Measurements from ENCODE around the gene TMEM81. TPM values are rescaled to one million over a fixed set of nuclear protein-coding genes. Genes with fewer than 3 reads are reported as not detected.

Gene TMEM81
- total and polyA plus RNA-seq, 7 experiments from 2014 or later, result 0.79 to 8.9 (median 3.3) TPM

GRCh38 chr1:205122489-205122882, 38.2 kb upstream of the TMEM81 start:
- H3K4me1 Mint-ChIP-seq, result peaks cover 28 to 56% (median 50%) of the 10 kb centered on the region in 7 donors
- Histone ChIP-seq H3K36me3 (ENCODE audit: control insufficient read depth in 2 of 3, insufficient read depth in 3 of 3, low read length in 3 of 3) (peaks cover 0 to 5% (median 0%) of the 10 kb centered on the region in 3 experiments), H3K27me3 (ENCODE audit: control insufficient read depth in 2 of 2, insufficient read depth in 2 of 2, low read length in 2 of 2) (no peaks in the 10 kb centered on the region), H3K27ac (ENCODE audit: low read depth, low read length) (peak overlapping the region; percentile 86), H3K4me1 (ENCODE audit: control insufficient read depth in 2 of 2, insufficient read depth in 2 of 2, low read length in 2 of 2) (peaks cover 18 to 24% of the 10 kb centered on the region in 2 donors), H3K4me3 (ENCODE audit: low read length) (peak overlapping the region; percentile 89), H3K9me3 (ENCODE audit: control insufficient read depth in 2 of 3, low read length in 3 of 3) (no peaks in the 10 kb centered on the region)
- intact Hi-C loops (cut with micrococcal nuclease), result loop anchor here (1.0 to 10.0 kb wide), 15 partner anchors 19 to 1327 kb away; partner anchors contain the start of genes DSTYK (in 2 of the 2), ELK4 (in 1 of the 2), MDM4 (in 1 of the 2) and NUAK2 (in 1 of the 2)
- DNase-seq (no peak), ATAC-seq (no peak)
- H3K9me3 Mint-ChIP-seq, result peaks cover 0 to 2% (median 0%) of the 10 kb centered on the region in 11 donors
- POLR2A ChIA-PET, result interaction anchor here (0.8 to 2.4 kb wide), 8 partner anchors 13 to 89 kb away, joined by 3 to 11 read pairs (median 6); partner anchors contain the start of gene DSTYK
- peak overlapping the region; percentile 89 to 99 (median 96) for H3K4me3 Mint-ChIP-seq
- CTCF ChIA-PET, result interaction anchor here (0.7 to 3.5 kb wide), 8 partner anchors 14 to 510 kb away, joined by 3 to 28 read pairs (median 4); no protein-coding TSS in a partner anchor
- peak overlapping the region; percentile 98 to 100 (median 99) for H3K27ac Mint-ChIP-seq
- H3K27me3 Mint-ChIP-seq, result no peaks in the 10 kb centered on the region
- H3K36me3 Mint-ChIP-seq, result peaks cover 0 to 12% (median 5%) of the 10 kb centered on the region in 5 donors

DNA sequence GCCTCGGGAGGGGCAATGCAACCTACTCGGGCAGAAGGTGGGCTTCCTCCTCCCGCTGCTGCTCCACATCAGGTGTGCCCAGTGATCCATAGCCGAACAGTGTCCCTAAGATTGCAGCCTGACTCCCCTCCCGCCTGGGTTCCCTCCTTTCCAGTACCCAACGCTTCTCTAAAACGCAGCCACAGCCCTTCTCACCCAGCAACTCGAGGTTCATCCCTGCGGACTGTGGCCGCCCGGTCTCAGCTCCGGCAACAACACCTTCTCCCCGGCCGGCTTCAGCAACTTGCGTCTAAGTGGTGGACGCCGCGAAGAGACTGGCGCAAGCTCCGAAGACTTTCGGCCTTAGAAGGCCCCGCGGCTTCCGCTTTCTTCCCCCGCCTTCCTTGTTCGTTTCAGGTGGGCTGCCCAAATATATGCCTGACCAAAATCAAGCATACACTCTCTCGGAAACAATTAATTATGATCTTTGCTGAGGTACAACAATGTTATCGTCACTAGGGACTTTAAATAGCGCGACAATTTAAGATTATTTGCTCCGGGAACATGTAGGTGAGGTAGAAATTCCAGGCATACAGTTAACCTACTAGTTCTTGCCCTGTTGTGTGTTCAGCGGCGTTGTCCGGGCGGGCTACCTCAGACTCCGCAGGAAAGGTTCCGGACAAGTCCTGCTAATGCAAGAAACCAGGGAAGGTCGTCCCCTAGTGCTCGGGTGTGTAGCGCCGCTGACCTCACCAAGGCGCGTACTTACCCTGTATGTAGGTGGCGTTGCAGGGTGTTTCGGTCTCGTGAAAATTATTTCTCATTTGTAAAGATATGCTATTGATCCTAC, 37.6 kb upstream of the TMEM81 start, which contains the start of gene RBBP5:
TSS of gene RBBP5 (minus strand) at position 319 of the 829 bp plus-strand sequence. CDS start at position 214, 105 bp downstream.
- peak within 1 kb of the TSS; percentile 98 to 100 (median 99) for H3K27ac Mint-ChIP-seq
- no peaks in the 10 kb centered on the region for H3K27me3 ChIP-seq (ENCODE audit: control insufficient read depth in 2 of 2, insufficient read depth in 2 of 2, low read length in 2 of 2)
- no peaks in the 10 kb centered on the region for H3K9me3 ChIP-seq (ENCODE audit: control insufficient read depth in 2 of 3, low read length in 3 of 3)
- DNase-seq, result peak; percentile 87 to 97 (median 93)
- ChIA-PET POLR2A (interaction anchor here (0.6 to 2.4 kb wide), 12 partner anchors 9 to 691 kb away, joined by 3 to 11 read pairs (median 4); partner anchors contain the start of genes DSTYK, ELK4 and SLC41A1), CTCF (interaction anchor here (0.6 to 3.5 kb wide), 10 partner anchors 10 to 363 kb away, joined by 3 to 28 read pairs (median 3); no protein-coding TSS in a partner anchor)
- peak; percentile 98 for ATAC-seq
- H3K27me3 Mint-ChIP-seq, result no peaks in the 10 kb centered on the region
- H3K4me3 ChIP-seq (ENCODE audit: low read length), result peak within 1 kb of the TSS; percentile 89
- H3K36me3 Mint-ChIP-seq, result peaks cover 0 to 12% (median 5%) of the 10 kb centered on the region in 5 donors
- H3K27ac ChIP-seq (ENCODE audit: low read depth, low read length), result peak within 1 kb of the TSS; percentile 86
- peak within 1 kb of the TSS; percentile 89 to 99 (median 96) for H3K4me3 Mint-ChIP-seq
- intact Hi-C loops (cut with micrococcal nuclease), result loop anchor here (1.0 to 10.0 kb wide), 16 partner anchors 19 to 1327 kb away; partner anchors contain the start of genes DSTYK (in 2 of the 2), ELK4 (in 1 of the 2), MDM4 (in 1 of the 2) and NUAK2 (in 1 of the 2)
- peaks cover 0 to 2% (median 0%) of the 10 kb centered on the region in 11 donors for H3K9me3 Mint-ChIP-seq
- H3K4me1 ChIP-seq (ENCODE audit: control insufficient read depth in 2 of 2, insufficient read depth in 2 of 2, low read length in 2 of 2), result peaks cover 18 to 24% of the 10 kb centered on the region in 2 donors
- peaks cover 30 to 56% (median 51%) of the 10 kb centered on the region in 7 donors for H3K4me1 Mint-ChIP-seq
- peaks cover 0 to 5% (median 0%) of the 10 kb centered on the region in 3 experiments for H3K36me3 ChIP-seq (ENCODE audit: control insufficient read depth in 2 of 3, insufficient read depth in 3 of 3, low read length in 3 of 3)

GRCh38 chr1:205118752-205119151, 34.5 kb upstream of the TMEM81 start:
- Histone ChIP-seq H3K36me3 (ENCODE audit: control insufficient read depth in 2 of 3, insufficient read depth in 3 of 3, low read length in 3 of 3) (peaks cover 0 to 27% (median 6%) of the 10 kb centered on the region in 3 experiments), H3K4me1 (ENCODE audit: control insufficient read depth in 2 of 2, insufficient read depth in 2 of 2, low read length in 2 of 2) (peaks cover 18 to 24% of the 10 kb centered on the region in 2 donors), H3K9me3 (ENCODE audit: control insufficient read depth in 2 of 3, low read length in 3 of 3) (no peaks in the 10 kb centered on the region), H3K27me3 (ENCODE audit: control insufficient read depth in 2 of 2, insufficient read depth in 2 of 2, low read length in 2 of 2) (no peaks in the 10 kb centered on the region), H3K4me3 (ENCODE audit: low read length) (no peak overlapping the region), H3K27ac (ENCODE audit: low read depth, low read length) (no peak overlapping the region)
- H3K27ac Mint-ChIP-seq, result peak overlapping the region in 1 of 9 donors; percentile 75
- H3K4me1 Mint-ChIP-seq, result peaks cover 35 to 72% (median 66%) of the 10 kb centered on the region in 7 donors
- intact Hi-C loops (cut with micrococcal nuclease), result no loop called here
- H3K36me3 Mint-ChIP-seq, result peaks cover 0 to 12% (median 5%) of the 10 kb centered on the region in 5 donors
- no peaks in the 10 kb centered on the region for H3K27me3 Mint-ChIP-seq
- ATAC-seq (no peak), DNase-seq (no peak)
- POLR2A ChIA-PET, result no interaction called here
- H3K4me3 Mint-ChIP-seq, result peak overlapping the region in 8 of 10 donors; percentile 2 to 96 (median 35)
- no peaks in the 10 kb centered on the region for H3K9me3 Mint-ChIP-seq
- CTCF ChIA-PET, result no interaction called here

GRCh38 chr1:205111354-205111753, 27.1 kb upstream of the TMEM81 start:
- Mint-ChIP-seq H3K9me3 (no peaks in the 10 kb centered on the region), H3K27ac (no peak overlapping the region), H3K27me3 (no peaks in the 10 kb centered on the region), H3K36me3 (peaks cover 10 to 37% (median 20%) of the 10 kb centered on the region in 5 donors), H3K4me1 (peaks cover 2 to 39% (median 36%) of the 10 kb centered on the region in 7 donors), H3K4me3 (no peak overlapping the region)
- no peaks in the 10 kb centered on the region for H3K9me3 ChIP-seq (ENCODE audit: control insufficient read depth in 2 of 3, low read length in 3 of 3)
- ATAC-seq (no peak), DNase-seq (no peak)
- no peaks in the 10 kb centered on the region for H3K27me3 ChIP-seq (ENCODE audit: control insufficient read depth in 2 of 2, insufficient read depth in 2 of 2, low read length in 2 of 2)
- ChIA-PET POLR2A (no interaction called here), CTCF (interaction anchor here (1.0 kb wide), 1 partner anchor 10 kb away, joined by 3 read pairs; the partner anchor contains the start of gene RBBP5)
- intact Hi-C loops (cut with micrococcal nuclease), result no loop called here
- H3K36me3 ChIP-seq (ENCODE audit: control insufficient read depth in 2 of 3, insufficient read depth in 3 of 3, low read length in 3 of 3), result peaks cover 6 to 62% (median 7%) of the 10 kb centered on the region in 3 experiments
- no peak overlapping the region for H3K4me3 ChIP-seq (ENCODE audit: low read length)
- H3K4me1 ChIP-seq (ENCODE audit: control insufficient read depth in 2 of 2, insufficient read depth in 2 of 2, low read length in 2 of 2), result no peaks in the 10 kb centered on the region
- H3K27ac ChIP-seq (ENCODE audit: low read depth, low read length), result no peak overlapping the region

- POLR2A ChIA-PET, result interaction anchor here (0.7 to 1.8 kb wide), 3 partner anchors 12 to 162 kb away, joined by 3 to 9 read pairs (median 4); partner anchors contain the start of gene RBBP5
- Histone ChIP-seq H3K27me3 (ENCODE audit: control insufficient read depth in 2 of 2, insufficient read depth in 2 of 2, low read length in 2 of 2) (no peaks in the 10 kb centered on the region), H3K9me3 (ENCODE audit: control insufficient read depth in 2 of 3, low read length in 3 of 3) (no peaks in the 10 kb centered on the region), H3K36me3 (ENCODE audit: control insufficient read depth in 2 of 3, insufficient read depth in 3 of 3, low read length in 3 of 3) (peaks cover 10 to 64% (median 18%) of the 10 kb centered on the region in 3 experiments), H3K4me1 (ENCODE audit: control insufficient read depth in 2 of 2, insufficient read depth in 2 of 2, low read length in 2 of 2) (no peaks in the 10 kb centered on the region), H3K27ac (ENCODE audit: low read depth, low read length) (no peak overlapping the region), H3K4me3 (ENCODE audit: low read length) (no peak overlapping the region)
- no peaks in the 10 kb centered on the region for H3K27me3 Mint-ChIP-seq
- DNase-seq (no peak), ATAC-seq (no peak)
- peaks cover 19 to 48% (median 30%) of the 10 kb centered on the region in 5 donors for H3K36me3 Mint-ChIP-seq
- CTCF ChIA-PET, result no interaction called here
- no peaks in the 10 kb centered on the region for H3K9me3 Mint-ChIP-seq
- no peak overlapping the region for H3K27ac Mint-ChIP-seq
- peaks cover 2 to 35% (median 25%) of the 10 kb centered on the region in 7 donors for H3K4me1 Mint-ChIP-seq
- no peak overlapping the region for H3K4me3 Mint-ChIP-seq
- intact Hi-C loops (cut with micrococcal nuclease), result loop anchor here in 1 of 2 donors (5.0 kb wide), 1 partner anchor 33 kb away; no protein-coding TSS in a partner anchor
Measured at GRCh38 chr1:205109711-205110110, 25.5 kb upstream of the TMEM81 start.

GRCh38 chr1:205109269-205109668, 25.0 kb upstream of the TMEM81 start:
- Histone ChIP-seq H3K27ac (ENCODE audit: low read depth, low read length) (no peak overlapping the region), H3K9me3 (ENCODE audit: control insufficient read depth in 2 of 3, low read length in 3 of 3) (no peaks in the 10 kb centered on the region), H3K36me3 (ENCODE audit: control insufficient read depth in 2 of 3, insufficient read depth in 3 of 3, low read length in 3 of 3) (peaks cover 10 to 64% (median 18%) of the 10 kb centered on the region in 3 experiments), H3K27me3 (ENCODE audit: control insufficient read depth in 2 of 2, insufficient read depth in 2 of 2, low read length in 2 of 2) (no peaks in the 10 kb centered on the region), H3K4me3 (ENCODE audit: low read length) (no peak overlapping the region), H3K4me1 (ENCODE audit: control insufficient read depth in 2 of 2, insufficient read depth in 2 of 2, low read length in 2 of 2) (no peaks in the 10 kb centered on the region)
- Mint-ChIP-seq H3K27me3 (no peaks in the 10 kb centered on the region), H3K4me1 (peaks cover 2 to 35% (median 25%) of the 10 kb centered on the region in 7 donors), H3K27ac (peak overlapping the region in 1 of 9 donors; percentile 72), H3K9me3 (no peaks in the 10 kb centered on the region), H3K4me3 (no peak overlapping the region), H3K36me3 (peaks cover 19 to 51% (median 32%) of the 10 kb centered on the region in 5 donors)
- DNase-seq, result no peak
- CTCF ChIA-PET, result no interaction called here
- ATAC-seq, result no peak
- intact Hi-C loops (cut with micrococcal nuclease), result loop anchor here in 1 of 2 donors (5.0 kb wide), 1 partner anchor 33 kb away; no protein-coding TSS in a partner anchor
- POLR2A ChIA-PET, result interaction anchor here (0.7 to 1.8 kb wide), 2 partner anchors 12 to 114 kb away, joined by 4 to 9 read pairs; partner anchors contain the start of gene RBBP5
